IMR-90 (cell line): Measurements from ENCODE around the gene CRYAA.
"Not testable (repeated sequence)": the region's sequence is repeated elsewhere in the genome, so short reads cannot be mapped to it uniquely, and the experiment has no call there.

Source experiments
- FOS ChIP-seq: fragments of 150-350 bp; IDR thresholded peaks from 2 replicates; pipeline ENCODE4 v1.6.1; 2016; ENCODE audit warnings: low read depth, low read length
- MAZ ChIP-seq: IDR thresholded peaks from 2 replicates; pipeline ENCODE4 v1.6.1; 2012; ENCODE audit warnings: low read depth, mild to moderate bottlenecking, low read length, improper control_type of control experiment, moderate library complexity, borderline replicate concordance
- MXI1 ChIP-seq: IDR thresholded peaks from 2 replicates; pipeline ENCODE4 v1.6.1; 2012; ENCODE audit warnings: low read depth, mild to moderate bottlenecking, low read length, moderate library complexity, borderline replicate concordance
- POLR2A ChIP-seq: IDR thresholded peaks from 2 replicates; pipeline ENCODE4 v1.6.1; 2012; ENCODE audit warnings: mild to moderate bottlenecking, low read depth, low read length
- RAD21 ChIP-seq: IDR thresholded peaks from 2 replicates; pipeline ENCODE4 v1.6.1; 2012; ENCODE audit warnings: low read length, improper control_type of control experiment
- SMC3 ChIP-seq: fragments of 150-350 bp; IDR thresholded peaks from 2 replicates; pipeline ENCODE4 v1.6.1; 2016; ENCODE audit warnings: low read depth, mild to moderate bottlenecking, antibody characterized with exemption, low read length, moderate library complexity
- TF ChIP-seq, protein P1 (sequence below): conservative IDR thresholded peaks from 2 replicates; pipeline ENCODE4 v1.5.1; 2012; ENCODE audit warnings: mild to moderate bottlenecking, low read depth, low read length, improper control_type of control experiment

DNA sequence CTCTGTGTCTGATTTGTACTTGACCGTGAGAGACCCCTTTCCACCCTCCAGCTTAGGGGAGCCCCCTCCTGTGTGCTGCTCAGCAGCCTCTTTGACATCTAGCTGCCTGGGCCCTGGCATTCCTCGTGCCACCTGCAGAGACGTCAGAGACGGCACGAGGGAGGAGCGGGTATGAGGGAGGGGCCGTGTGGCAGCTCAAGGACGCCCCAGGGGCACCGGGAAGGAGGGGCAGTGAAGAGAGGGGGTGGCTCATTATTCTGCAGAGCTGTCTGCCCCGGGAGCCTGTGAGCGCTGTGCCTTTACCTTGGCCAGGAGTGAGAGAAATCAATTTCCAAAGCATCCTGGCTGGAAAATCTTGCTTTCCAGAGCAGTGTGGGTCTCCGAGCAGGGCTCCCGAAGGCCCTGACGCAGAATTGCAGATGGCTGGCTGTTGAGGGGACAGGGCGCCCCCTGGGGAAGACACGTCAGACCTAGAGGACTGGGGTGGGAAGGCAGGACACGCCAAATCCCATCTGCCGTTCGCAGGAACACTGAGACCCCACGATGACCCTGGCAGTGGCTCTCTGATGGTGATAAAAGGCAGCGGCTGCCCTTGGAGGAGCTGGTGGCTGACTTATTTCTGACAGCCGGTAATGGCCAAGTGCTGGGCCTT lies 9.5 kb downstream of the CRYAA start:
- TF ChIP-seq, protein P1, sequence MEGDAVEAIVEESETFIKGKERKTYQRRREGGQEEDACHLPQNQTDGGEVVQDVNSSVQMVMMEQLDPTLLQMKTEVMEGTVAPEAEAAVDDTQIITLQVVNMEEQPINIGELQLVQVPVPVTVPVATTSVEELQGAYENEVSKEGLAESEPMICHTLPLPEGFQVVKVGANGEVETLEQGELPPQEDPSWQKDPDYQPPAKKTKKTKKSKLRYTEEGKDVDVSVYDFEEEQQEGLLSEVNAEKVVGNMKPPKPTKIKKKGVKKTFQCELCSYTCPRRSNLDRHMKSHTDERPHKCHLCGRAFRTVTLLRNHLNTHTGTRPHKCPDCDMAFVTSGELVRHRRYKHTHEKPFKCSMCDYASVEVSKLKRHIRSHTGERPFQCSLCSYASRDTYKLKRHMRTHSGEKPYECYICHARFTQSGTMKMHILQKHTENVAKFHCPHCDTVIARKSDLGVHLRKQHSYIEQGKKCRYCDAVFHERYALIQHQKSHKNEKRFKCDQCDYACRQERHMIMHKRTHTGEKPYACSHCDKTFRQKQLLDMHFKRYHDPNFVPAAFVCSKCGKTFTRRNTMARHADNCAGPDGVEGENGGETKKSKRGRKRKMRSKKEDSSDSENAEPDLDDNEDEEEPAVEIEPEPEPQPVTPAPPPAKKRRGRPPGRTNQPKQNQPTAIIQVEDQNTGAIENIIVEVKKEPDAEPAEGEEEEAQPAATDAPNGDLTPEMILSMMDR: not testable (repeated sequence)
- TF ChIP-seq RAD21, POLR2A, MAZ, MXI1, FOS, SMC3: not testable (repeated sequence)
